Measurements from ENCODE around the gene TMEM181. TPM values are rescaled to one million over a fixed set of nuclear protein-coding genes. Genes with fewer than 3 reads are reported as not detected.
"Not testable (repeated sequence)": the region's sequence is repeated elsewhere in the genome, so short reads cannot be mapped to it uniquely, and the experiment has no call there.

The TMEM181 gene
- total RNA-seq, 1 experiment from 2014 or later: 19.9 TPM

DNA sequence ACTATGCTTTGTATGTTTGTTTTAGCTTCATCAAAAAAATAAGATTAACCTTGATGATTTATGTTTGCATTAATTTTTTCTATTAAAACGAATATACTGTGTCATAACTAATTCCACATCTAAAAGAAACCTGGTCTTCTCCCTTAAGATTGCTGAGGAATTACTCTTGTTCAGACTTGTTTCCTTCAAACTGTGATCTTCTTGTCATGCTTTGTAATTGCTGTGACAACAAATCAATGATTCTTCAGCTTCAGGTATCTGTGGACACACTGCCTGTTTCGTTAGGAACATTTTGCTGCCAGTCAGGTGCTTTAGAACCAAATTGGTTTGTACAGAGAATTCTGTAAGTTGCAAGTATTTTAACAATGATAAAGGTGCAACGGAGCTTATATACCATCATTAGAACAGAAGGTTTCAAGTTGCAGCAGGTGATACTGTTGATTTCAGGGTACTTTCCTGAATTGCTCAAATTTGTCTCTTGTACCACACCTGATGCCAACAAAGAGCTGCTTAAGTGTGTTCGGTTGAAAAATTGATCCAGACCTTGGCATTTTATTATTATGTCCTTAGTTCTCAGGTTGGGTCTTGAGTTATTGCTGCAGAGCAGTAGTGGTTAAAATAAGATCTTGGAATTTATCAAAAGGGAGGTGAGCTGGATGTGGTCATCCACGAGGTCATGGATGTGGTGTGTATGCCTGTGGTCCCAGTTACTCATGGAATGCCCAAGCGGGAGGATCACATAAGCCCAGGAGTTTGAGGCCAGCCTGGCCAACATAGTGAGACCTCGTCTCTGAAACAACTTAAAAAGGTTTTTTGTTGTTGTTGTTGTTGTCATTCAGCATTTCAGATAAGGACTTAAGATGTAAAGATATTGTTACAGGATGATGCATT, 109.5 kb downstream of the TMEM181 start:
- Histone ChIP-seq H3K4me3 (no peak overlapping the region), H3K27me3 (no peaks in the 10 kb centered on the region), H3K9me3 (no peaks in the 10 kb centered on the region), H3K36me3 (peaks cover 5% of the 10 kb centered on the region; the same call in 1 of the 2 replicates)
- DNase-seq: no peak

DNA sequence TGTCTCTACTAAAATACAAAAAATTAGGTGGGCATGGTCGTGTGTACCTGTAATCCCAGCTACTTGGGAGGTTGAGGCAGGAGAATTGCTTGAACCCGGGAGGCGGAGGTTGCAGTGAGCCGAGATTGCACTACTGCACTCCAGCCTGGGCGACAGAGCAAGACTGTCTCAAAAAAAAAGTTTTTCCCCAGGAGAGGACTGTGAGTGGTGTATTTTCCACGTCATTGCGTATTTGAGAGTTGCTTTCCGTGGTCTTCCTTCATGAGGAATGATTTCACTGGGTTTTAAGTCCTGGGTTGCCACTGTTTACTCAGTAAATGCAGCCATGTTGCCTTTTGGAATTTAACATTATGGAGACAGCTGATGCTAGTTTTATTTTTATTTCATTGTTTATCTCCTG, 112.2 kb downstream of the TMEM181 start:
- not testable (repeated sequence) for H3K9me3 ChIP-seq, H3K4me3 ChIP-seq, H3K27me3 ChIP-seq, DNase-seq, H3K36me3 ChIP-seq

DNA sequence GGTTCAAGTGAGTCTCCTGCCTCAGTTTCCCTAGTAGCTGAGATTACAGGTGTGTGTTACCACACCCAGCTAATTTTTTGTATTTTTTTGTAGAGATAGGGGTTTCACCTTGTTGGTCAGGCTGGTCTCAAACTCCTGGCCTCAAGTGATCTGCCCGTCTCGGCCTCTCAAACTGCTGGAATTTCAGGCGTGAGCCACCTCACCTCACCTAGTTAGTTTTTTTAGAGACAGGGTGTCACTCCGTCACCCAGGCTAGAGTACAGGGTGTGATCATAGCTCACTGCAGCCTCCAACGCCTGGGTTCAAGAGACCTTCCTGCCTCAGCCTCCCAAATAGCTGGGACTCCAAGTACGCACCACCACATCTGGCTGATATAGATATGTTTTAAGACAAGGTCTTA, 112.8 kb downstream of the TMEM181 start:
- no peak overlapping the region for H3K4me3 ChIP-seq
- H3K27me3 ChIP-seq: no peaks in the 10 kb centered on the region
- H3K9me3 ChIP-seq: no peaks in the 10 kb centered on the region
- no peak for DNase-seq
- H3K36me3 ChIP-seq: peaks cover 5% of the 10 kb centered on the region; the same call in 1 of the 2 replicates

DNA sequence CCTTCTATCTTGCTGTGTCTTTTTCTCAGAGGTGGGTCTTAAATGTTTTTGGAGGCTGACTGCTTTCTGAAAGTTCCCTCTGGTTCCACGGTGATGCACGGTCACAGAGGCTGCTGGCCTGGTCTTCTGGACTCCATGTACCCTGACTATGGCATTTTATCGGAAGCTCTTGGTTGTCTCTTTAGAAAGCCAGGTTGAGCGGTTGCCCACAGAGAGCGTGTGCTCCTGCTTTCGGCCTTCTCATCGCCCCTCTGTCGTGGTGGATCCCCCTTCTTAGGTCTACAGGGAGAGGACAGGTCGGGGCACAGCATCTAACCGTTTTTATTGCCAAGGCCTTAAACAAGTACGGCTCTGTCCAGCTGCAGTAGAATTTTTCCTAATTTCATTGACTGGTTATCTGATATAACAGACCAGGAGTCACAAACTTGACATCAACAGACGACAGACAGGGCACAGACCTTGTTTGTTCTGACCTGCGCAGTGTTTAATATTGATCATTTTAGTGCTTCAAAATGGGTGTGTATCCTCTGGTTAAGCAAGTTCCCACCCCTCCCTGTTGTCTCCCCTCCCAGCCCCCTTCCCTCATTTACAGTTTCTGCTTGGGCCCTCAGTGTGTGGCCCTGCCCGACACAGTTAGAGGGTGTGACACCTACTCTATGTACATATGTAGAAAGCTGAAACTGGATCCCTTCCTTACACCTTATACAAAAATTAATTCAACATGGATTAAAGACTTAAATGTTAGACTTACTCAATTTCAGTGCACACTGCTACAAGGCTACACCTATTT, 114.6 kb downstream of the TMEM181 start:
- DNase-seq: no peak
- no peaks in the 10 kb centered on the region for H3K9me3 ChIP-seq
- no peak overlapping the region for H3K4me3 ChIP-seq
- no peaks in the 10 kb centered on the region for H3K27me3 ChIP-seq
- H3K36me3 ChIP-seq: no peaks in the 10 kb centered on the region

DNA sequence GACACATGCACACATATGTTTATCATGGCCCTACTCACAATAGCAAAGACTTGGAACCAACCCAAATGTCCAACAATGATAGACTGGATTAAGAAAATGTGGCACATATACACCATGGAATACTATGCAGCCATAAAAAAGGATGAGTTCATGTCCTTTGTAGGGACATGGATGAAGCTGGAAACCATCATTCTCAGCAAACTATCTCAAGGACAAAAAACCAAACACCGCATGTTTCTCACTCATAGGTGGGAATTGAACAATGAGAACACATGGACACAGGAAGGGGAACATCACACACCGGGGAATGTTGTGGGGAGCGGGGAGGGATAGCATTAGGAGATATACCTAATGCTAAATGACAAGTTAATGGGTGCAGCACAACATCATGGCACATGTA, 117.2 kb downstream of the TMEM181 start:
- H3K4me3 ChIP-seq, DNase-seq, H3K9me3 ChIP-seq, H3K36me3 ChIP-seq, H3K27me3 ChIP-seq: not testable (repeated sequence)

DNA sequence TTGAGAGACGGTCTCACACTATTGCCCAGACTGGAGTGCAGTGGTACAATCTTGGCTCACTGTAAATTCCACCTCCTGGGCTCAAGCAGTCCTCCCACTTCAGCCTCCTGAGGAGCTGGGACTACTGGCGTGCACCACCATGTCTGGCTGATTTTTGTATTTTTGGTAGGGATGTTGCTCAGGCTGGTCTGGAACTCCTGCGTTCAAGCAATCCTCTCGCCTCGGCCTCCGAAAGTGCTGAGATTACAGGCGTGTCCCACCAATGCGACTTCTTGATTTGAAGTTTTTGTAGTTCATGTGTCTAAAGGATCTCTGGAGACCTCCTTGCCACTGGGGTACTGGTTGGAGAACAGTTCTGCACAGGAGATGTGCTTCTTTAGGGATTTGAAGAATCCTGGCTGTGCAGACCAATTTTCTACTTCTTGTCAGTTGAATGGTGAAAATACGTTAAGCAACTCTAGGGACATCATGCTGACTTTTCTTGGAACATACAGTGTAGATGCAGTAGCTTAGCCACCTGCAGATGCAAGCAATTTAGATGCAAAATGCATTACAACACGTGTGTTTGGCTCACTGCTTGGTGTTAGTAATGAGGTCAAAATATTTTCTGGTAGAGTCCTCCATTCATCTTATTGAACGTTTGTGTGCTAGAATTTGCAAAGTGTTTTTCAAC, 118.2 kb downstream of the TMEM181 start:
- Histone ChIP-seq H3K27me3 (no peaks in the 10 kb centered on the region), H3K4me3 (no peak overlapping the region), H3K36me3 (no peaks in the 10 kb centered on the region), H3K9me3 (no peaks in the 10 kb centered on the region)
- DNase-seq: no peak

DNA sequence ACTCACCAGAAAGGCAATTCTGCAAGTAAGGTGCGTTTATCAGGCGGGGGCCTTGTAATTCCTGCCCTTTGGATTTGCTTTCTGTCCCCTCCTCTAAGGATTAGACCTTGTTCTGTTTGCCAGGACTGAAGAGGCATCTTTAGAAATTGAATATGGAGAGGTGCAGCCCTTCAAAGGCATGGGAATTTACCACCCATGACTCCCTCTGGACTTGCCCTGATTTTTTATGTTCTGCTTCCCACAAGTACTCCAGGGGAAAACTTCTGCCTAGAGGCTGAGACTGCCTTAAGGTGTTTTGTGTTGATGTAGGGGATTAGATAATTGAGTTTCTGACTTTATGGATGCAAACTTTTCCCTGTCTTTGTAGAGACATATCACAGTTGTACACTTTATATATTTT, 120.1 kb downstream of the TMEM181 start:
- DNase-seq: no peak

DNA sequence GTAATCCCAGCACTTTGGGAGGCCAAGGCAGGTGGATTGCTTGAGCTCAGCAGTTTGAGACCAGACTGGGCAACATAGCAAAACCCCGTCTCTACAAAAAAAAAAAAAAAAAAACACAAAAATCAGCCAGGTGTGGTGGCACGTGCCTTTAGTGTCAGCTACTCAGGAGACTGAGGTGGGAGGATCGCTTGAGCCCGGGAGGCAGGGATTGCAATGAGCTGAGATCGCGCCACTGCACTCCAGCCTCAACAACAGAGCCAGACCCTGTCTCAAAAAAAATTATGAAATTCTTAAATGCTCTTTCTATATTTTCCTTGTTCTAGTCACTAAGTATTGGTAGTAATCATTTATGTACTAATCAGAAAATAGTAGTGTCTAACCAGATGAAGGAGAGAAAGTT, 120.6 kb downstream of the TMEM181 start:
- no peak for DNase-seq
- Histone ChIP-seq H3K4me3 (no peak overlapping the region), H3K36me3 (no peaks in the 10 kb centered on the region), H3K9me3 (no peaks in the 10 kb centered on the region), H3K27me3 (no peaks in the 10 kb centered on the region)

More for the DNA sequence above, 120.1 kb downstream of the TMEM181 start:
- H3K27me3 ChIP-seq: no peaks in the 10 kb centered on the region
- no peaks in the 10 kb centered on the region for H3K9me3 ChIP-seq
- no peaks in the 10 kb centered on the region for H3K36me3 ChIP-seq
- H3K4me3 ChIP-seq: no peak overlapping the region

DNA sequence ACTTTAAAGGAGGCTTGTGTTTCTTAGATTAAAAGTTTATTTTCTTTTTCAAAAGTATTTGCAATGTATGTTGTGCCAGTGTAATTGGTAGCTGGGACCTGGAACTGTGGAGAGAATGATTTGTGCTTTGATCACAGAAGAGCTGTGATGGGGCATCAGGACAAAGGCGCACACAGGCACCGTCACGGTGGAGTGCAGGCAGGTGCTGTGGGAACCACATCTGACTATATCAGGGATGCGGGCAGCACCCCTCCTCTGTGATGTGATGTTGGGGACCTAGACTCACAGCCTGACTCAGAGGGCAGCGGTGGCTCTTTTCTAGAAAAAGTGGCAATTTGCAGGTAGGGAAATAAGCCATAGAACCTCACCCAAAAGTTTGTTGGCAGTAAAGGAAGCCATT, 124.4 kb downstream of the TMEM181 start:
- no peaks in the 10 kb centered on the region for H3K27me3 ChIP-seq
- H3K9me3 ChIP-seq: no peaks in the 10 kb centered on the region
- DNase-seq: no peak
- H3K36me3 ChIP-seq: no peaks in the 10 kb centered on the region; the same call in 1 of the 2 replicates
- no peak overlapping the region for H3K4me3 ChIP-seq

DNA sequence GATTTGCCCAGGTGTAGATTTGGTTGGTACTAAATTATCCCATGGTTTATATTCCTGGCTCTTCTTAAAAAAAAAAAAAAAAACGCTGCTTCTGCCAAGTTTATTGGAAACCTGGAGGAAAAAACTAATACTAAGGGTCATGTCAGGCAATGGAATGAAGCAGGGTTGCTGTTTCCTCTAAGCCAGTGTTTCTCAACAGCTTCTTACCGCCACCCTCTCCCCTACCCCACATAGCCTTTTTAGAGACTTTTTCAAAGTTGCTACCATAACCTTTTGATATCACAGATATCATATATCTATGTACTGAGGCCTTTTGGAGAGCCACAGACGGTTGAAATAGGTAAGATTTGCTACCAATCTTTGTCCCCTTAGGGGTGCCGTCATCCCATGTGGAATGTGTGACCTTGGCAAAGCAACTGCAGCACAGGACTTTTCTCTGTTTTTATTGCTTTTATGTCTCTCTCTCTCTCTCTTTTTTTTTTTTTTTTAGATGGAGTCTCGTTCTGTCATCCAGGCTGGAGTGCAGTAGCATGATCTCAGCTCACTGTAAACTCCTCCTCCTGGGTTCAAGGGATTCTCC, 124.9 kb downstream of the TMEM181 start:
- H3K4me3 ChIP-seq: no peak overlapping the region
- no peak for DNase-seq
- H3K9me3 ChIP-seq: no peaks in the 10 kb centered on the region
- H3K27me3 ChIP-seq: no peaks in the 10 kb centered on the region
- no peaks in the 10 kb centered on the region; the same call in 1 of the 2 replicates for H3K36me3 ChIP-seq

Other genes starting within 250 kb of the TMEM181 start
- 10.4 and 19.1 TPM in 2 replicates for gene TULP4, start 247.6 kb upstream of the TMEM181 start, total RNA-seq (2014; rRNA removed; shearing (Covaris generic); ENCODE audit: low replicate concordance)
- 133 and 182 TPM in 2 replicates for gene DYNLT1, start 84.7 kb downstream of the TMEM181 start, total RNA-seq (2014; rRNA removed; shearing (Covaris generic); ENCODE audit: low replicate concordance)
- 7.7 and 8.9 TPM in 2 replicates for gene SYTL3, start 90.0 kb downstream of the TMEM181 start, total RNA-seq (2014; rRNA removed; shearing (Covaris generic); ENCODE audit: low replicate concordance)

Data from MG63 (cell line).